ENCODE results near the gene SMCR8. TPM values are rescaled to one million over a fixed set of nuclear protein-coding genes. Genes with fewer than 3 reads are reported as not detected.

The SMCR8 gene
- total RNA-seq, 3 donors from 2014 or later (not counting 1 experiment from before 2014, with no cell fraction given) = 33.5 to 48.5 (median 39.2) TPM

DNA sequence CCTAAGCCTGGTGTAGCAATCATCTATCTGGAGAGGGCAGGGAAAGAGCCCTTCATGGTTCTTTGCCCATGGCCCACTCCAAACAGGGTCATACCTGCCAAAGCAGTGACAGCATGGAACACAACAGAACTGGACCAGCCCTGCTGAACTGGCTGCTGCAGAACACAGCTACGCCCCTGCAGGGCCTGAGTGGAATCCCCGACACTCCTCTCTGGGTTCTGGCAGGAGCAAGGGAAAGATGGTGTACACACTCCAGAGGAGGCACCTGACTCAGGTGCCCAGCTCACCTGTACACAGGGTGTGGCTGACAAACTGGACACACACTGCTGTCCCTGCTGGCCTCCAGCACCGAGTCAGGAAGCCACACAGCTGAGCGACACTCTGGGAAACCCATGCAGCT, 34.8 kb upstream of the SMCR8 start:
- Histone ChIP-seq H3K36me3 (ENCODE audit: control insufficient read depth, insufficient read depth, low read length) (peaks cover 69% of the 10 kb centered on the region), H3K27me3 (ENCODE audit: control insufficient read depth, insufficient read depth, low read length) (no peaks in the 10 kb centered on the region), H3K4me1 (ENCODE audit: control insufficient read depth, insufficient read depth, low read length) (no peaks in the 10 kb centered on the region), H3K27ac (ENCODE audit: low read length) (no peak overlapping the region), H3K9me3 (ENCODE audit: control insufficient read depth, insufficient read depth, low read length) (no peaks in the 10 kb centered on the region), H3K4me3 (ENCODE audit: low read length) (no peak overlapping the region)
- H3K27ac Mint-ChIP-seq = no peak overlapping the region
- 99% methylated on average over 4 of the region's 4 CpGs for WGBS (ENCODE audit: insufficient coverage)
- no peaks in the 10 kb centered on the region for H3K4me1 Mint-ChIP-seq
- ATAC-seq (no peak), DNase-seq (no peak)
- H3K27me3 Mint-ChIP-seq (ENCODE audit: low read depth in 2 of 2) = no peaks in the 10 kb centered on the region
- no peak overlapping the region for H3K4me3 Mint-ChIP-seq
- intact Hi-C loops (cut with micrococcal nuclease) = no loop called here
- TF ChIP-seq, protein P1, sequence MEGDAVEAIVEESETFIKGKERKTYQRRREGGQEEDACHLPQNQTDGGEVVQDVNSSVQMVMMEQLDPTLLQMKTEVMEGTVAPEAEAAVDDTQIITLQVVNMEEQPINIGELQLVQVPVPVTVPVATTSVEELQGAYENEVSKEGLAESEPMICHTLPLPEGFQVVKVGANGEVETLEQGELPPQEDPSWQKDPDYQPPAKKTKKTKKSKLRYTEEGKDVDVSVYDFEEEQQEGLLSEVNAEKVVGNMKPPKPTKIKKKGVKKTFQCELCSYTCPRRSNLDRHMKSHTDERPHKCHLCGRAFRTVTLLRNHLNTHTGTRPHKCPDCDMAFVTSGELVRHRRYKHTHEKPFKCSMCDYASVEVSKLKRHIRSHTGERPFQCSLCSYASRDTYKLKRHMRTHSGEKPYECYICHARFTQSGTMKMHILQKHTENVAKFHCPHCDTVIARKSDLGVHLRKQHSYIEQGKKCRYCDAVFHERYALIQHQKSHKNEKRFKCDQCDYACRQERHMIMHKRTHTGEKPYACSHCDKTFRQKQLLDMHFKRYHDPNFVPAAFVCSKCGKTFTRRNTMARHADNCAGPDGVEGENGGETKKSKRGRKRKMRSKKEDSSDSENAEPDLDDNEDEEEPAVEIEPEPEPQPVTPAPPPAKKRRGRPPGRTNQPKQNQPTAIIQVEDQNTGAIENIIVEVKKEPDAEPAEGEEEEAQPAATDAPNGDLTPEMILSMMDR (IDR thresholded peaks at IDR 0.05) = no peak
- no peaks in the 10 kb centered on the region for H3K9me3 Mint-ChIP-seq
- H3K36me3 Mint-ChIP-seq = no peaks in the 10 kb centered on the region

DNA sequence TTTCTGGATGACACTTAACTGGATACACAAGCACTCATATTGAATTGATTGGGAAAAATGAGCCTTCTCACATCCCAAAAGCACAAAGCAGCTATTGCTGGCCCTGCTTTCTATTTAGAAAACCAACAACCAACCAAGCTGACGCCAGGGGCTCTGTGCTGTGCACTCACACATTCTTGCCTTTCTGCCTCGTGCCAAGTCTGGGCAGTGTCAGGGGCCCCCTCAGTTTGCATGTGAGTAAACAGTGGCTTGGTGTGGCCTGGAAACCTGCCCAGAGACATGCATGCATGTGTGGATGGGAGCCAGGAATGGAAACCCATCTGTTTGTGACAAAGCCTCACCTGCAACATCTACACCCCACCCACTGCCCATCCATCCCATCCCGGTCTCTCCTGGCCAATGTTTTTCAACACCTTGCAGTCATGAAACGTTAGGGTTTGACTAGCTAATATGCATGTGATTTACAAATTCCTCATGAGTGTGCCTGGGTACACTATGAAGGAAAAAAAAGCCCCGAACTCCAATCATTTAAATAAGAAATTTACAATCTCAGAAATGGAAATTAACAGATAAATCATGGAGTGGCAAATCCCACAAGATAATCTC, 34.2 kb upstream of the SMCR8 start:
- intact Hi-C loops (cut with micrococcal nuclease) = no loop called here
- Histone ChIP-seq H3K4me1 (ENCODE audit: control insufficient read depth, insufficient read depth, low read length) (no peaks in the 10 kb centered on the region), H3K27ac (ENCODE audit: low read length) (no peak overlapping the region), H3K36me3 (ENCODE audit: control insufficient read depth, insufficient read depth, low read length) (peaks cover 73% of the 10 kb centered on the region), H3K27me3 (ENCODE audit: control insufficient read depth, insufficient read depth, low read length) (no peaks in the 10 kb centered on the region), H3K9me3 (ENCODE audit: control insufficient read depth, insufficient read depth, low read length) (no peaks in the 10 kb centered on the region), H3K4me3 (ENCODE audit: low read length) (no peak overlapping the region)
- H3K36me3 Mint-ChIP-seq = no peaks in the 10 kb centered on the region
- H3K4me1 Mint-ChIP-seq = no peaks in the 10 kb centered on the region
- WGBS (ENCODE audit: insufficient coverage) = 94% methylated on average over 5 of the region's 5 CpGs
- no peak overlapping the region for H3K4me3 Mint-ChIP-seq
- TF ChIP-seq, protein P1 (IDR thresholded peaks at IDR 0.05) = no peak
- no peak overlapping the region for H3K27ac Mint-ChIP-seq
- H3K27me3 Mint-ChIP-seq (ENCODE audit: low read depth in 2 of 2) = no peaks in the 10 kb centered on the region
- no peak for DNase-seq
- ATAC-seq = no peak
- no peaks in the 10 kb centered on the region for H3K9me3 Mint-ChIP-seq

DNA sequence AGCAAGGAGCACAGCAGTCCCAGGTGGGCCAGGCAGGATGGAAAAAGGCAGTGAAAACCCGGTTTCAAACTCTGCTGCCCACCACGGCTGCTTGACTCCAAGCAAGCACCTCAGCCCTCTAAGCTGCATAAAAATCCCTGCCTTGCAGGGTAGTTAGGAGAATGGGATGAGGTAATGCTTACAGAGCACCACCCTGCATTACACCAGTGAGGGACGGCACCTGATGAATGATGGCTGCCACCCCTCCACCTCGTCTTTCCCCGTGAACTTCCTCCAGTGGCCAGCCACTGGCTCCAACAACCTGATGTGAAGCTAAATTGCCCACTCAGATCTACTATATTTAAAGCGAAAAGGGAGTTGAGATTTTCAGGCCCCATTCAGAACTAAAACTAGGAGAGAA, 33.3 kb upstream of the SMCR8 start:
- ATAC-seq (no peak), DNase-seq (no peak)
- Histone ChIP-seq H3K36me3 (ENCODE audit: control insufficient read depth, insufficient read depth, low read length) (peaks cover 69% of the 10 kb centered on the region), H3K27ac (ENCODE audit: low read length) (no peak overlapping the region), H3K9me3 (ENCODE audit: control insufficient read depth, insufficient read depth, low read length) (no peaks in the 10 kb centered on the region), H3K27me3 (ENCODE audit: control insufficient read depth, insufficient read depth, low read length) (no peaks in the 10 kb centered on the region), H3K4me3 (ENCODE audit: low read length) (no peak overlapping the region), H3K4me1 (ENCODE audit: control insufficient read depth, insufficient read depth, low read length) (no peaks in the 10 kb centered on the region)
- Mint-ChIP-seq H3K36me3 (no peaks in the 10 kb centered on the region), H3K27me3 (ENCODE audit: low read depth in 2 of 2) (no peaks in the 10 kb centered on the region), H3K4me1 (no peaks in the 10 kb centered on the region), H3K9me3 (no peaks in the 10 kb centered on the region), H3K4me3 (no peak overlapping the region), H3K27ac (no peak overlapping the region)
- 93% methylated on average over 6 of the region's 6 CpGs for WGBS (ENCODE audit: insufficient coverage)
- TF ChIP-seq, protein P1 (IDR thresholded peaks at IDR 0.05) = no peak
- intact Hi-C loops (cut with micrococcal nuclease) = no loop called here

DNA sequence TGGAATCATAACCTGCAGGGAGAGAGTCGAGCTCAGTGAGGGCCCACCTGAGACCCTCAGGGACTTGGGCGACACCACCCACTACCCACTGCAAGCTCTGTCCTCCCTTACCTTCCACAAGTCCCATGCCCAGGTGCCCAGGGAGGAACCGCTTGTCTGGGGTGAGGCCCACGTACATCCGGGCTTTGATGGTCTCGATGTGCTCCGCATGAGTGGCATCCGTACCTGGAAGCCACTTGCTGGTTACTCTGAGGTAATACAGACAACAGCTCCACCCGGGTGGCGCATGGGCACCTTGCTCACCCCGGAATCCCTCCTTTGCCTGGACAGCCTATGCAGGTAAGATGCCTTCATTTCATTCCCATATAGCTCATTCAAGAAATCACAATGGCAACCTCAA, 29.8 kb upstream of the SMCR8 start:
- no peaks in the 10 kb centered on the region for H3K36me3 Mint-ChIP-seq
- no peaks in the 10 kb centered on the region for H3K9me3 ChIP-seq (ENCODE audit: control insufficient read depth, insufficient read depth, low read length)
- H3K27me3 Mint-ChIP-seq (ENCODE audit: low read depth in 2 of 2) = no peaks in the 10 kb centered on the region
- H3K4me3 ChIP-seq (ENCODE audit: low read length) = no peak overlapping the region
- TF ChIP-seq, protein P1 (IDR thresholded peaks at IDR 0.05) = no peak
- peaks cover 57% of the 10 kb centered on the region for H3K36me3 ChIP-seq (ENCODE audit: control insufficient read depth, insufficient read depth, low read length)
- no peaks in the 10 kb centered on the region for H3K27me3 ChIP-seq (ENCODE audit: control insufficient read depth, insufficient read depth, low read length)
- no peaks in the 10 kb centered on the region for H3K9me3 Mint-ChIP-seq
- no peak overlapping the region for H3K27ac Mint-ChIP-seq
- no peaks in the 10 kb centered on the region for H3K4me1 Mint-ChIP-seq
- H3K4me1 ChIP-seq (ENCODE audit: control insufficient read depth, insufficient read depth, low read length) = no peaks in the 10 kb centered on the region
- no peak for ATAC-seq
- DNase-seq = no peak
- no peak overlapping the region for H3K27ac ChIP-seq (ENCODE audit: low read length)
- H3K4me3 Mint-ChIP-seq = no peak overlapping the region
- 96% methylated on average over 11 of the region's 11 CpGs for WGBS (ENCODE audit: insufficient coverage)
- intact Hi-C loops (cut with micrococcal nuclease) = no loop called here
